Measurements from ENCODE around the gene LILRA2.
A peak's percentile ranks its signal among the peaks of the same experiment; 100 is the strongest.
"Not testable (repeated sequence)": the region's sequence is repeated elsewhere in the genome, so short reads cannot be mapped to it uniquely, and the experiment has no call there.

The LILRA2 gene
- total RNA-seq = 0 to 0.07 reads per million in 2 donors

GRCh38 chr19:54573330-54573872, at the start of gene LILRA2:
Gene LILRA2, plus strand, starts transcription at chr19:54573790. Its CDS starts 89 bp downstream, at chr19:54573879.
- DNase-seq = no peak

- no peak for DNase-seq
Measured at GRCh38 chr19:54525636-54526035, 48.0 kb upstream of the LILRA2 start.

GRCh38 chr19:54526972-54527371, 46.6 kb upstream of the LILRA2 start:
- no peak for DNase-seq

GRCh38 chr19:54530866-54531265, 42.7 kb upstream of the LILRA2 start:
- DNase-seq = no peak

GRCh38 chr19:54532528-54532927, 41.1 kb upstream of the LILRA2 start:
- DNase-seq = peak in 2 of 5 experiments; percentile 5 to 70

GRCh38 chr19:54533476-54533875, 40.1 kb upstream of the LILRA2 start:
- DNase-seq = no peak

- no peak for DNase-seq
Measured at GRCh38 chr19:54534156-54534555, 39.4 kb upstream of the LILRA2 start.

GRCh38 chr19:54535601-54536000, 38.0 kb upstream of the LILRA2 start:
- DNase-seq = no peak

- DNase-seq = no peak
Measured at GRCh38 chr19:54536956-54537355, 36.6 kb upstream of the LILRA2 start.

- no peak for DNase-seq
Measured at GRCh38 chr19:54541712-54542111, 31.9 kb upstream of the LILRA2 start.

GRCh38 chr19:54548806-54549205, 24.8 kb upstream of the LILRA2 start:
- no peak for DNase-seq

GRCh38 chr19:54549224-54549623, 24.4 kb upstream of the LILRA2 start:
- no peak for DNase-seq

GRCh38 chr19:54551293-54551692, 22.3 kb upstream of the LILRA2 start:
- DNase-seq = peak in 2 of 5 experiments; percentile 56 to 76

- DNase-seq = no peak
Measured at GRCh38 chr19:54551950-54552912, 21.4 kb upstream of the LILRA2 start.

- no peak for DNase-seq
Measured at GRCh38 chr19:54552913-54553310, 20.7 kb upstream of the LILRA2 start.

- no peak for DNase-seq
Measured at GRCh38 chr19:54554006-54554405, 19.6 kb upstream of the LILRA2 start.

GRCh38 chr19:54554896-54555295, 18.7 kb upstream of the LILRA2 start:
- no peak for DNase-seq

- no peak for DNase-seq
Measured at GRCh38 chr19:54556194-54556593, 17.4 kb upstream of the LILRA2 start.

GRCh38 chr19:54558339-54558738, 15.3 kb upstream of the LILRA2 start:
- DNase-seq = no peak

- DNase-seq = no peak
Measured at GRCh38 chr19:54560881-54561385, 12.7 kb upstream of the LILRA2 start.

- no peak for DNase-seq
Measured at GRCh38 chr19:54561840-54562239, 11.8 kb upstream of the LILRA2 start.

GRCh38 chr19:54563206-54563605, 10.4 kb upstream of the LILRA2 start:
- not testable (repeated sequence) for DNase-seq

- no peak for DNase-seq
Measured at GRCh38 chr19:54570316-54570715, 3.3 kb upstream of the LILRA2 start.

Measured in T-helper 2 cell (primary cell).